ENCODE results near the gene PRG2. TPM values are rescaled to one million over a fixed set of nuclear protein-coding genes. Genes with fewer than 3 reads are reported as not detected.
A peak's percentile ranks its signal among the peaks of the same experiment; 100 is the strongest.

PRG2 gene
- 1 to 10 TPM in 1 of 2 experiments, under 1 TPM in 1; 0.98 to 1.6 TPM for total RNA-seq

- CTCF ChIA-PET, result no interaction called here
- intact Hi-C loops (cut with DNase I, micrococcal nuclease), result no loop called here
These were observed at the start of gene PRG2 for GRCh38 chr11:57390535-57390934. PRG2 (minus strand) TSS chr11:57390650; CDS start chr11:57389944, 706 bp downstream.

GRCh38 chr11:57439786-57440185, 49.3 kb upstream of the PRG2 start:
- no peaks in the 10 kb centered on the region for H3K36me3 Mint-ChIP-seq (ENCODE audit: low read depth)
- ATAC-seq (no peak), DNase-seq (no peak)
- H3K4me3 Mint-ChIP-seq, result no peak overlapping the region
- H3K27me3 Mint-ChIP-seq, result no peaks in the 10 kb centered on the region
- no peak overlapping the region for H3K27ac Mint-ChIP-seq
- CTCF ChIA-PET, result interaction anchor here (0.6 kb wide), 1 partner anchor 26 kb away, joined by 3 read pairs; no protein-coding TSS in a partner anchor
- no peaks in the 10 kb centered on the region for H3K4me1 Mint-ChIP-seq
- POLR2A ChIA-PET, result interaction anchor here (0.8 kb wide), 1 partner anchor 1208 kb away, joined by 3 read pairs; no protein-coding TSS in a partner anchor
- intact Hi-C loops (cut with DNase I, micrococcal nuclease), result no loop called here
- H3K9me3 Mint-ChIP-seq (ENCODE audit: low read depth), result no peaks in the 10 kb centered on the region

More at GRCh38 chr11:57390535-57390934, at the start of gene PRG2:
- no peaks in the 10 kb centered on the region for H3K9me3 Mint-ChIP-seq (ENCODE audit: low read depth)
- ATAC-seq (no peak), DNase-seq (no peak)
- no peaks in the 10 kb centered on the region for H3K4me1 Mint-ChIP-seq
- POLR2A ChIA-PET, result no interaction called here
- H3K36me3 Mint-ChIP-seq (ENCODE audit: low read depth), result no peaks in the 10 kb centered on the region
- H3K27ac Mint-ChIP-seq, result no peak within 1 kb of the TSS
- H3K4me3 Mint-ChIP-seq, result no peak within 1 kb of the TSS
- no peaks in the 10 kb centered on the region for H3K27me3 Mint-ChIP-seq

GRCh38 chr11:57438345-57439285, 48.2 kb upstream of the PRG2 start:
- Mint-ChIP-seq H3K4me3 (no peak overlapping the region), H3K9me3 (ENCODE audit: low read depth) (no peaks in the 10 kb centered on the region), H3K27ac (no peak overlapping the region), H3K27me3 (no peaks in the 10 kb centered on the region), H3K4me1 (no peaks in the 10 kb centered on the region), H3K36me3 (ENCODE audit: low read depth) (no peaks in the 10 kb centered on the region)
- no peak for ATAC-seq
- no peak for DNase-seq
- intact Hi-C loops (cut with DNase I, micrococcal nuclease), result no loop called here
- ChIA-PET CTCF (no interaction called here), POLR2A (no interaction called here)

- ATAC-seq (no peak), DNase-seq (no peak)
- Mint-ChIP-seq H3K4me3 (no peak overlapping the region), H3K4me1 (peaks cover 2% of the 10 kb centered on the region), H3K27ac (no peak overlapping the region), H3K27me3 (no peaks in the 10 kb centered on the region), H3K36me3 (ENCODE audit: low read depth) (no peaks in the 10 kb centered on the region), H3K9me3 (ENCODE audit: low read depth) (no peaks in the 10 kb centered on the region)
- CTCF ChIA-PET, result interaction anchor here (1.1 to 1.6 kb wide), 3 partner anchors 8 to 19 kb away, joined by 3 to 4 read pairs (median 4); no protein-coding TSS in a partner anchor
- POLR2A ChIA-PET, result interaction anchor here (0.6 kb wide), 1 partner anchor 208 kb away, joined by 4 read pairs; no protein-coding TSS in a partner anchor
- intact Hi-C loops (cut with DNase I, micrococcal nuclease), result no loop called here
These were observed 45.6 kb upstream of the PRG2 start for GRCh38 chr11:57436031-57436430.

- ChIA-PET CTCF (interaction anchor here (0.8 to 1.3 kb wide), 5 partner anchors 8 to 76 kb away, joined by 3 to 4 read pairs (median 3); no protein-coding TSS in a partner anchor), POLR2A (no interaction called here)
- intact Hi-C loops (cut with DNase I, micrococcal nuclease), result no loop called here
- no peak for DNase-seq
- no peak overlapping the region for H3K27ac Mint-ChIP-seq
- H3K9me3 Mint-ChIP-seq (ENCODE audit: low read depth), result no peaks in the 10 kb centered on the region
- ATAC-seq, result no peak
- H3K4me3 Mint-ChIP-seq, result no peak overlapping the region
- no peaks in the 10 kb centered on the region for H3K36me3 Mint-ChIP-seq (ENCODE audit: low read depth)
- H3K27me3 Mint-ChIP-seq, result no peaks in the 10 kb centered on the region
- H3K4me1 Mint-ChIP-seq, result peaks cover 2% of the 10 kb centered on the region
These were observed 44.4 kb upstream of the PRG2 start for GRCh38 chr11:57434640-57435546.

- Mint-ChIP-seq H3K4me3 (no peak overlapping the region), H3K4me1 (peaks cover 2% of the 10 kb centered on the region), H3K27ac (no peak overlapping the region), H3K9me3 (ENCODE audit: low read depth) (no peaks in the 10 kb centered on the region), H3K36me3 (ENCODE audit: low read depth) (no peaks in the 10 kb centered on the region), H3K27me3 (no peaks in the 10 kb centered on the region)
- CTCF ChIA-PET, result interaction anchor here (0.7 kb wide), 1 partner anchor 25 kb away, joined by 4 read pairs; no protein-coding TSS in a partner anchor
- ATAC-seq (peak; percentile 60), DNase-seq (peak; percentile 45)
- POLR2A ChIA-PET, result no interaction called here
- intact Hi-C loops (cut with DNase I, micrococcal nuclease), result no loop called here
These were observed 42.3 kb upstream of the PRG2 start for GRCh38 chr11:57432714-57433163.

- Mint-ChIP-seq H3K4me1 (peaks cover 8% of the 10 kb centered on the region), H3K9me3 (ENCODE audit: low read depth) (no peaks in the 10 kb centered on the region), H3K36me3 (ENCODE audit: low read depth) (no peaks in the 10 kb centered on the region), H3K27ac (no peak overlapping the region), H3K4me3 (no peak overlapping the region), H3K27me3 (no peaks in the 10 kb centered on the region)
- ATAC-seq (no peak), DNase-seq (no peak)
- intact Hi-C loops (cut with DNase I, micrococcal nuclease), result no loop called here
- CTCF ChIA-PET, result no interaction called here
- POLR2A ChIA-PET, result no interaction called here
These were observed 41.7 kb upstream of the PRG2 start for GRCh38 chr11:57432149-57432561.

- intact Hi-C loops (cut with DNase I, micrococcal nuclease), result no loop called here
- ATAC-seq (no peak), DNase-seq (no peak)
- Mint-ChIP-seq H3K4me1 (peaks cover 10% of the 10 kb centered on the region), H3K27me3 (no peaks in the 10 kb centered on the region), H3K9me3 (ENCODE audit: low read depth) (no peaks in the 10 kb centered on the region), H3K36me3 (ENCODE audit: low read depth) (peaks cover 8% of the 10 kb centered on the region), H3K4me3 (no peak overlapping the region), H3K27ac (no peak overlapping the region)
- ChIA-PET POLR2A (no interaction called here), CTCF (interaction anchor here (0.9 to 1.6 kb wide), 5 partner anchors 23 to 81 kb away, joined by 3 to 8 read pairs (median 3); no protein-coding TSS in a partner anchor)
These were observed 40.5 kb upstream of the PRG2 start for GRCh38 chr11:57430952-57431351.

- intact Hi-C loops (cut with DNase I, micrococcal nuclease), result loop anchor here (5.0 kb wide), 6 partner anchors 47 to 1712 kb away; partner anchors contain the start of genes FAM111A (in 1 of the 2), LPXN (in 1 of the 2), MED19 (in 1 of the 2) and SLC43A1 (in 1 of the 2)
- ChIA-PET POLR2A (no interaction called here), CTCF (interaction anchor here (0.9 to 1.6 kb wide), 4 partner anchors 27 to 80 kb away, joined by 3 to 8 read pairs (median 4); no protein-coding TSS in a partner anchor)
- H3K36me3 Mint-ChIP-seq (ENCODE audit: low read depth), result peaks cover 18% of the 10 kb centered on the region
- H3K9me3 Mint-ChIP-seq (ENCODE audit: low read depth), result no peaks in the 10 kb centered on the region
- H3K4me3 Mint-ChIP-seq, result no peak overlapping the region
- no peak overlapping the region for H3K27ac Mint-ChIP-seq
- H3K4me1 Mint-ChIP-seq, result peaks cover 10% of the 10 kb centered on the region
- no peaks in the 10 kb centered on the region for H3K27me3 Mint-ChIP-seq
- no peak for DNase-seq
- ATAC-seq, result no peak
These were observed 39.5 kb upstream of the PRG2 start for GRCh38 chr11:57429946-57430345.

- intact Hi-C loops (cut with DNase I, micrococcal nuclease), result loop anchor here (5.0 kb wide), 6 partner anchors 49 to 1714 kb away; partner anchors contain the start of genes FAM111A (in 1 of the 2), LPXN (in 1 of the 2), MED19 (in 1 of the 2) and SLC43A1 (in 1 of the 2)
- no peak for DNase-seq
- H3K27me3 Mint-ChIP-seq, result no peaks in the 10 kb centered on the region
- ATAC-seq, result no peak
- no peak overlapping the region for H3K4me3 Mint-ChIP-seq
- CTCF ChIA-PET, result interaction anchor here (1.0 to 2.8 kb wide), 3 partner anchors 11 to 32 kb away, joined by 3 to 21 read pairs (median 6); partner anchors contain the start of gene RTN4RL2
- POLR2A ChIA-PET, result no interaction called here
- H3K36me3 Mint-ChIP-seq (ENCODE audit: low read depth), result peaks cover 31% of the 10 kb centered on the region
- no peak overlapping the region for H3K27ac Mint-ChIP-seq
- peaks cover 21% of the 10 kb centered on the region for H3K4me1 Mint-ChIP-seq
- H3K9me3 Mint-ChIP-seq (ENCODE audit: low read depth), result no peaks in the 10 kb centered on the region
These were observed 38.2 kb upstream of the PRG2 start for GRCh38 chr11:57428643-57429042.

Measured in activated CD4-positive, alpha-beta T cell treated with anti-CD3 and anti-CD28 coated beads for 36 hours (primary cell).